K562 (cell line): ENCODE data around the gene GCDH. TPM values are rescaled to one million over a fixed set of nuclear protein-coding genes. Genes with fewer than 3 reads are reported as not detected.
A peak's percentile ranks its signal among the peaks of the same experiment; 100 is the strongest.

Experiments used
- ARID1B ChIP-seq: fragments of 450-650 bp; IDR thresholded peaks from 2 replicates; pipeline ENCODE4 v1.6.1; 2016; ENCODE audit warnings: antibody characterized with exemption, mild to moderate bottlenecking, inconsistent platforms
- CBX1 ChIP-seq: sonication (generic); IDR thresholded peaks from 2 replicates; pipeline ENCODE4 v1.6.1; 2016; ENCODE audit warnings: antibody characterized with exemption, low read depth, mild to moderate bottlenecking
- CREBBP ChIP-seq: IDR thresholded peaks from one replicate; pipeline ENCODE4 v1.6.1; 2012; ENCODE audit warnings: low read depth, mild to moderate bottlenecking, control low read depth, inconsistent platforms, low read length
- E2F6 ChIP-seq, 2 experiments: IDR thresholded peaks; 2 replicates each; pipeline ENCODE4 v1.6.1; 2011; ENCODE audit warnings: borderline replicate concordance in 1 of 2, control low read depth in 1 of 2, low read depth in 1 of 2, low read length in 1 of 2, mild to moderate bottlenecking in 1 of 2, mixed read lengths in 1 of 2, moderate library complexity in 1 of 2; ENCODE audit not compliant: insufficient read depth in 1 of 2, insufficient read length in 1 of 2, poor library complexity in 1 of 2, severe bottlenecking in 1 of 2; ENCODE audit errors: extremely low read depth in 1 of 2
- E2F8 ChIP-seq: fragments of 450-650 bp; IDR thresholded peaks from 2 replicates; pipeline ENCODE4 v1.7.1; 2018; ENCODE audit warnings: mild to moderate bottlenecking, low read depth; ENCODE audit not compliant: partially characterized antibody
- ELK1 ChIP-seq: sonication (generic); formaldehyde crosslinking; IDR thresholded peaks from 2 replicates; pipeline ENCODE4 v1.8.1; 2022; ENCODE audit warnings: missing genetic modification reagents
- FOXA1 ChIP-seq: fragments of 450-650 bp; IDR thresholded peaks from 2 replicates; pipeline ENCODE4 v1.6.1; 2016; ENCODE audit warnings: mild to moderate bottlenecking, borderline replicate concordance
- FOXA3 ChIP-seq, 2 experiments: fragments of 450-650 bp in 1 of 2; sonication (generic) in 1 of 2; formaldehyde crosslinking; IDR thresholded peaks in 1 of 2; conservative IDR thresholded peaks in 1 of 2; 2 replicates each; pipeline versions ENCODE4 v1.4.0 to v1.8.0; 2020 to 2022; ENCODE audit warnings: mild to moderate bottlenecking in 2 of 2, missing genetic modification reagents in 1 of 2
- GABPA ChIP-seq: fragments of 200-800 bp; sonication (Bioruptor generic); conservative IDR thresholded peaks from 2 replicates; pipeline ENCODE4 v1.6.1; 2016; ENCODE audit warnings: low read depth, missing genetic modification characterization, missing compliant biosample characterization
- HMGXB4 ChIP-seq: sonication (generic); formaldehyde crosslinking; IDR thresholded peaks from 2 replicates; pipeline ENCODE4 v1.8.1; 2023; ENCODE audit warnings: mild to moderate bottlenecking, missing genetic modification reagents
- JUND ChIP-seq, 2 experiments: IDR thresholded peaks; 2 replicates in 1 of 2; 3 replicates in 1 of 2; pipeline ENCODE4 v1.6.1; 2011; ENCODE audit warnings: borderline replicate concordance in 2 of 2, low read depth in 2 of 2, low read length in 2 of 2, improper control_type of control experiment in 1 of 2, missing biosample characterization in 1 of 2, missing genetic modification characterization in 1 of 2, missing genetic modification reagents in 1 of 2
- MCM3 ChIP-seq: fragments of 450-650 bp; IDR thresholded peaks from 2 replicates; pipeline ENCODE4 v1.6.1; 2016
- POLR2A ChIP-seq: fragments of 450-650 bp; conservative IDR thresholded peaks from 2 replicates; pipeline ENCODE4 v1.6.1; 2016
- SNIP1 ChIP-seq: fragments of 450-650 bp; IDR thresholded peaks from 2 replicates; pipeline ENCODE4 v1.7.1; 2017; ENCODE audit warnings: low read depth, mild to moderate bottlenecking
- STAT5A ChIP-seq: IDR thresholded peaks from 2 replicates; pipeline ENCODE4 v1.6.1; 2012; ENCODE audit warnings: low read length, inconsistent platforms, borderline replicate concordance
- TCF7 ChIP-seq: sonication (generic); IDR thresholded peaks from 2 replicates; pipeline ENCODE4 v1.6.1; 2016; ENCODE audit warnings: antibody characterized with exemption, borderline replicate concordance
- THRA ChIP-seq: fragments of 450-650 bp; IDR thresholded peaks from 2 replicates; pipeline ENCODE4 v1.6.1; 2017; ENCODE audit warnings: mild to moderate bottlenecking, moderate library complexity
- TRIM24 ChIP-seq, 2 experiments: fragments of 450-650 bp; IDR thresholded peaks; 2 replicates each; pipeline ENCODE4 v1.6.1; 2016
- ZNF75A ChIP-seq: fragments of 450-650 bp; formaldehyde crosslinking; IDR thresholded peaks from 2 replicates; pipeline ENCODE4 v1.4.0; 2020; ENCODE audit warnings: mild to moderate bottlenecking
- polyA plus RNA-seq, 8 experiments: library from polyadenylated mRNA; depleted of rRNA in 4 of 8; stranded (reverse) in 5 of 8; unstranded in 3 of 8; fragments of >200 nt; fragmentation: Nextera tagmentation in 2 of 8; fragmentation: Illumina TruSeq in 1 of 8; extraction: Ambion mirVana in 2 of 8; extraction: Trizol in 1 of 8; gene quantifications; 2 replicates each; pipeline versions ENCODE4 v1.2.1 to v1.2.3, GENCODE V29; 2011 to 2014; ENCODE audit warnings: inconsistent platforms in 1 of 8, missing spikeins in 1 of 8
- total RNA-seq, 7 experiments: library from RNA; depleted of rRNA in 6 of 7; stranded (reverse); fragments of >200 nt in 6 of 7; fragmentation: Illumina TruSeq in 2 of 7; extraction: Trizol in 2 of 7; gene quantifications; 2 replicates each; pipeline versions ENCODE4 v1.2.1 to v1.2.3, GENCODE V29; 2011 to 2021; ENCODE audit warnings: low replicate concordance in 1 of 7

Gene GCDH
- total and polyA plus RNA-seq, 9 of the 15 experiments (the other 6 are each of a cell fraction or from before 2014, with no cell fraction given) = 2.9 to 50.8 (median 19.1) TPM

GRCh38 chr19:12933287-12934072 is 42.5 kb downstream of the GCDH start, which contains the start of gene FARSA (continued):
- peak in 1 of 2 experiments; percentile 21 for TF ChIP-seq E2F6 (IDR thresholded peaks at IDR 0.05; ENCODE audit: borderline replicate concordance in 1 of 2, extremely low read depth in 1 of 2, insufficient read depth in 1 of 2, insufficient read length in 1 of 2, low read depth in 1 of 2, low read length in 1 of 2, poor library complexity in 1 of 2, severe bottlenecking in 1 of 2)
- TF ChIP-seq FOXA1 = no peak
- TF ChIP-seq THRA = no peak
- TF ChIP-seq SNIP1 = no peak
- TF ChIP-seq CBX1 = peak; percentile 55; the same call in 1 of the 2 replicates
- no peak; the same call in 1 of the 2 replicates for TF ChIP-seq TCF7
- no peak for TF ChIP-seq STAT5A
- TF ChIP-seq HMGXB4 = peak; percentile 46; the same call in 1 of the 2 replicates
- TF ChIP-seq ZNF75A (CRISPR knock-in tag) = no peak
- TF ChIP-seq CREBBP = no peak
- TF ChIP-seq TRIM24 (IDR thresholded peaks at IDR 0.05) = no peak
- TF ChIP-seq JUND (IDR thresholded peaks at IDR 0.05; ENCODE audit: borderline replicate concordance, low read depth, low read length) = peak; percentile 58; the same call in 1 of the 2 replicates
- no peak; the same call in 2 of the 3 replicates for TF ChIP-seq JUND (tag; IDR thresholded peaks at IDR 0.05; ENCODE audit: borderline replicate concordance, low read depth, low read length)
- TF ChIP-seq GABPA = peak; percentile 98
- peak; percentile 55 for TF ChIP-seq E2F8
- no peak for TF ChIP-seq MCM3
- TF ChIP-seq FOXA3 (CRISPR knock-in tag; conservative IDR thresholded peaks at IDR 0.05 in 1 of 2, IDR thresholded peaks at IDR 0.05 in 1 of 2) = no peak
- TF ChIP-seq ARID1B = no peak; the same call in 1 of the 2 replicates
- TF ChIP-seq POLR2A = peak; percentile 96
- TF ChIP-seq ELK1 (CRISPR knock-in tag) = no peak
